Esophagus muscularis mucosa (tissue), 3 donors: ENCODE data around the gene TAF1C.

Source experiments
- CTCF ChIP-seq, 3 experiments: fragments of 200-600 bp in 2 of 3; fragments of 450-650 bp in 1 of 3; sonication (generic) in 2 of 3; IDR thresholded peaks; one replicate each; pipeline ENCODE4 v1.5.1; 2017 to 2019; ENCODE audit warnings: antibody characterized with exemption in 3 of 3, mild to moderate bottlenecking in 2 of 3, moderate library complexity in 1 of 3
- POLR2AphosphoS5 ChIP-seq, 2 donors: sonication (generic); formaldehyde crosslinking; IDR thresholded peaks; one replicate each; pipeline ENCODE4 v1.6.1; 2017; ENCODE audit warnings: antibody characterized with exemption in 2 of 2

- TF ChIP-seq CTCF (IDR thresholded peaks at IDR 0.05): no peak
- TF ChIP-seq POLR2AphosphoS5 (IDR thresholded peaks at IDR 0.05): no peak
Observed at GRCh38 chr16:84191466-84191865, 4.6 kb upstream of the TAF1C start.
